Transverse colon (tissue), 4 donors: Measurements from ENCODE around the gene CLCNKB.

ENCODE experiments used
- CTCF ChIP-seq, 5 experiments: fragments of 200-600 bp in 3 of 5; fragments of 450-650 bp in 2 of 5; sonication (generic) in 3 of 5; IDR thresholded peaks; 1 replicate in 2 of 5; 2 replicates in 3 of 5; pipeline ENCODE4 v1.5.1; 2016 to 2017; ENCODE audit warnings: antibody characterized with exemption in 5 of 5, inconsistent platforms in 3 of 5, mild to moderate bottlenecking in 2 of 5, moderate library complexity in 1 of 5
- EP300 ChIP-seq: sonication (generic); formaldehyde crosslinking; IDR thresholded peaks from one replicate; pipeline ENCODE4 v1.6.1; 2017; ENCODE audit warnings: antibody characterized with exemption, low read depth
- POLR2AphosphoS5 ChIP-seq, 3 donors: sonication (generic); formaldehyde crosslinking; IDR thresholded peaks; one replicate each; pipeline ENCODE4 v1.6.1; 2016; ENCODE audit warnings: antibody characterized with exemption in 3 of 3

- no peak for TF ChIP-seq CTCF (IDR thresholded peaks at IDR 0.05)
- TF ChIP-seq POLR2AphosphoS5 (IDR thresholded peaks at IDR 0.05): no peak
- no peak for TF ChIP-seq EP300
Observed at GRCh38 chr1:15994081-15994480, 49.5 kb upstream of the CLCNKB start.
